Eye (tissue), 1 donor: ENCODE data around the gene SLC25A38.

Source experiments
- DNase-seq: peaks from one replicate; pipeline ENCODE4 v3.0.0-alpha.2; 2015

Gene SLC25A38

GRCh38 chr3:39438880-39439279 lies 55.7 kb downstream of the SLC25A38 start:
- DNase-seq = no peak

GRCh38 chr3:39440316-39440715 lies 57.1 kb downstream of the SLC25A38 start:
- no peak for DNase-seq

- DNase-seq = no peak
Observed at GRCh38 chr3:39443530-39443929, 60.4 kb downstream of the SLC25A38 start.

- DNase-seq = no peak
Observed at GRCh38 chr3:39445927-39446326, 62.8 kb downstream of the SLC25A38 start.

- no peak for DNase-seq
Observed at GRCh38 chr3:39446444-39446843, 63.3 kb downstream of the SLC25A38 start.
